ENCODE data around the gene CNTNAP2.

Gene CNTNAP2

GRCh38 chr7:147485660-147486210 is 1369.1 kb downstream of the CNTNAP2 start:
- DNase-seq (ENCODE audit: low spot score) = no peak

- DNase-seq (ENCODE audit: low spot score) = no peak
These were observed 1376.0 kb downstream of the CNTNAP2 start for GRCh38 chr7:147492606-147493005.

DNA sequence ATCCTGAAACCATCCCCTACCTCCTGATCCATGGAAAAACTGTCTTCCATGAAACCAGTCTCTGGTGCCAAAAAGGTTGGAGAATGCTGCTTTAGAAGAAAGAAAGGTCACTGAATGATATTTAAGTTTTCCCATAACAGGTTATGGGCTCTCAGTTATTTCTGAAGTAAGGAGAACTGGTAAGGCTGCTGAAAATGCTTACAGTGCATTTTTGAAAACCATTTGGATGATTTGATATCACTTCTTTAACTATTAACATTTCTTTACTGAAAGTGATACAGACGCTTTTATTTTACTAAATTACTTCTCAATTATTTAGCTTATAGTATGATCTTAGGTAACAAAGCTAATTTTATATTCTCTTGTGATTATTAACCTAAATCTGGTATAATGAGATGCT is 1379.6 kb downstream of the CNTNAP2 start:
- DNase-seq (ENCODE audit: low spot score) = no peak

- DNase-seq (ENCODE audit: low spot score) = no peak
These were observed 1380.6 kb downstream of the CNTNAP2 start for GRCh38 chr7:147497246-147497645.

GRCh38 chr7:147498081-147498480 is 1381.5 kb downstream of the CNTNAP2 start:
- DNase-seq (ENCODE audit: low spot score) = no peak

DNA sequence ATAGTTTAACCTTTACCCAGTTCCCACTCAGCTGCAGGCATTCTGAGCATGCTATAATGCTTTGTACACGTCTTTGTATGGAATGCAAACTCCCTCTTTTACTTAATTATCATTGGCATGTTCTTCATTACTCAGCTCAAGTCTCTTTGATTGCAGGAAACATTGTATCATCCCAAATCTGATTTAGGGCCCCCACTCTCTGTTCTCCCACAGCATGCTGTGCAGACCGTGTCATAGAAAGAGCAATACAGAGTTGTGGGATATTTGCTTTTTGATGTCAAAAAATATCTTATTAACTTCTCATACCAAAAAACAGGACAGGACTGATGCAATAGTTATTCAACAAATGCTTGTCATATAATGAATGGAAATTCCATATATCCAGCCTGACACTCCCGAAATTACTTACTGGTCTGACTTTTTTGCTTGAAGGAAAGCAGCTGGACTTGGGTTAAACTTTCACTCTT is 1392.5 kb downstream of the CNTNAP2 start:
- no peak for DNase-seq (ENCODE audit: low spot score)

DNA sequence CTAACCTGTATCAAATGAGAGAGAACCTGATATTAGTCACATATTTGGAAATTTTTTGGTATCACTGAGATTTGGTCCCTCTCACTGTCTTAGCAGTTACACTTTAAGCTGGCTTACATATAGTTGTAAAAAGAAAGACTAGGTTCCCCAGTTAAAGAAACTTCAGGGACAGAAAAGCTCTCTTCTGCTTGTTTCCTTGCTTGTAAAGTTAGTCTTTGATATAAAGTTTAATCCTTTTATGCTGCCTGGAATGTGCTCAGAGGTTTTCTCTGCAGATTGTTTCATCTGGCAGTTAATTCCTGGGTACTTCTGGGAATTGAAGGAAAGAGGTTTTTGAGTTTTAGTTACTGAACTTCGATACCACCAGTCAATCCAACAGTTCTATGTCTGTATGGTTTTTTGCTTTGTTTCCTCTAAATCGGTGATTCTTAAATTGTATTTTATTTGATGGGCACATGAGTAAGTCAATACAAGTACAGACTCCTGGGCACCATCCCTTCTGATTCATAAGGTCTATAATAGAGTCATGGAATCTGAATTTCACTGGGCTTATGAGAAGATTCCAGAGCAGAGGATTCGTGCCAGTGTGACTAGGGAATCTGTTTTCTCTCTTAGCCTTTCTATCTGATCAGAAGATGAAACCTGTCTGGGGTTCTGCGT is 1393.1 kb downstream of the CNTNAP2 start:
- no peak for DNase-seq (ENCODE audit: low spot score)

GRCh38 chr7:147510201-147510542 is 1393.6 kb downstream of the CNTNAP2 start:
- DNase-seq (ENCODE audit: low spot score) = no peak

DNA sequence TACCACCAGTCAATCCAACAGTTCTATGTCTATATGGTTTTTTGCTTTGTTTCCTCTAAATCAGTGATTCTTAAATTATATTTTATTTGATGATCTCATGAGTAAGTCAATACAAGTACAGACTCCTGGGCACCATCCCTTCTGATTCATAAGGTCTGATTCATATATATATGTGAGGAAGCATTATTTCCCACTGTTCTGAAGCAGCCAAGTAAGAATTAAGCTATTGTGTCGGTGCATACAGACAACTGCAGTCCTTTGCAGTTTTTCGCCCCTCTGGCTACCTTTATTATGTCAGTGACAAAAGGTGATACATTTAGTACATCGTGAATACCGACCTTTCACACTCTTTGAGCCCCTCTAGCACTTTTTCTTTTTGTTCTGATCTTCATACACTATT is 1394.3 kb downstream of the CNTNAP2 start:
- no peak for DNase-seq (ENCODE audit: low spot score)

GRCh38 chr7:147513451-147513850 is 1396.8 kb downstream of the CNTNAP2 start:
- DNase-seq (ENCODE audit: low spot score) = no peak

DNA sequence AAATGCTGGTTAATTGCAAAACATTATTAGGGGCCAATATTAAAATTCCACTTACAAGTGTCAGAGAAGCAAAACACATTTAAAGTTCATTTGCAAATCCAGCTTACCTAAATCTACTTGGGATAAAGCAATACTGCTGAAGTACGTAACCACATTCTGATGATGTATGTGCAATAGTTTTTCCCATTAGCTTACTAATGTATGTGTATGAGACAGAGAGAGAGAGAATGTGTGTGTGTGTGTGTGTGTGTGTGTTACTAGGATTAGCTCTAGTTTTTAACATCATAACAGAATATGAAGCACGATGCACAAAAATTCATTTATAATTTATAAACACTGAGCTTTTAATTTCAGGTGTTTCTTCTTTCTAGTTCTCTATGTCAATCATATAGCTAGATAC is 1399.8 kb downstream of the CNTNAP2 start:
- no peak for DNase-seq (ENCODE audit: low spot score)

DNA sequence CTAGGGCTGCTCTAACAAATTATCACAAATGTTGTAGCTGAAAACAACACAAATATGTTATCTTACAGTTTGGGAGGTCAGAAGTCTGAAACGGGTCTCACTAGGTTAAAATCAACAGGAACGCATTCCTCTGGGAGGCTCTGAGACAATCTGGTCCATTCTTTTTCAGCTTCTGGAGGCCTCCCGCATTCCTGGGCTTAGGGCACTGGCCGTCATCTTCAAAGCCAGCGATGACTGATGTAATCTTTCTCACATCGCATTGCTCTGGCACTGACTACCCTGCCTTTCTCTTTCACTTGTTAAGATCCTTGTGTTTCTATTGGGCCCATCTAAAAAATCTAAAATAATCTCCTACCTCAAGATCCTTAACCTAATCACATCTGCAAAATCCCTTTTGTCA is 1402.5 kb downstream of the CNTNAP2 start:
- DNase-seq (ENCODE audit: low spot score) = no peak

GRCh38 chr7:147523056-147523455 is 1406.5 kb downstream of the CNTNAP2 start:
- DNase-seq (ENCODE audit: low spot score) = no peak

GRCh38 chr7:147524726-147525250 is 1408.2 kb downstream of the CNTNAP2 start:
- no peak for DNase-seq (ENCODE audit: low spot score)

DNA sequence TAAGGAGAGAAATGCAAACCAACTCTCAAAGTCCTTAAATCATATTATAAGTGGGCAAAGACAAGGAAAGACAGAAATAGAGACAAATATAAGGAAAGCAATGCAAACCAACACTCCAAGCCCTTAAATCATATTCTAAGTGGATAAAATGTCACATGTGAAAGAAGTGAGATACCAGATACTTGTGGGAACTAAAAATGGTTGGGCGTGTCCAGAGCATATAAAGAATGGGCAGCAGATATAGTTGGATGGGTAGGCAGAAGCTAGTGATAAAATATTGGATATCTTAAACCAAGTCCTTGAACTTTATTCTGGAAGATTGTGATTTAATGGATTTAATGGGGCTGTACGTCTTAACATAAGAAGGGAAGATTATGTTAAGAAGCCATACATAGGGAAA is 1408.7 kb downstream of the CNTNAP2 start:
- DNase-seq (ENCODE audit: low spot score) = no peak

GRCh38 chr7:147535701-147536111 is 1419.1 kb downstream of the CNTNAP2 start:
- DNase-seq (ENCODE audit: low spot score) = no peak

GRCh38 chr7:147539685-147540084 is 1423.1 kb downstream of the CNTNAP2 start:
- DNase-seq (ENCODE audit: low spot score) = no peak

GRCh38 chr7:147540743-147541142 is 1424.1 kb downstream of the CNTNAP2 start:
- DNase-seq (ENCODE audit: low spot score) = no peak

DNA sequence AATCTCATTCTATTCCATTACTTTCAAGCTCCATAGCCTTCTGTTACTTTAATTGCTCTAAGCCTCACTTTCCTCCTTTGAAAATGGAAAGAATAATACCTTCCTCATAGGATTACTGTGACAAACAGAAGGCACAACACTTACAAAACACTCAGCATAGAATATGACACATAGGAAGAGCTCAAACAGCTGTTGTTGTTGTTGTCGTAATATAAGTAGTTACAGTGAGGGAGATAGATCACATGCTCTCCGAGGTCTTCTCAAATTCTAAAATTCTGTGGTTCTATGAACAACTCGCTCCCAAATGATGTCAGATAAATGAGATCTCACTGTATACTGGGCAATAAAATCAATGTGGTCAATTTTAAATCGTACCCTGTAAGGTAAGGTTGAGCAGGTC is 1424.7 kb downstream of the CNTNAP2 start:
- no peak for DNase-seq (ENCODE audit: low spot score)

DNA sequence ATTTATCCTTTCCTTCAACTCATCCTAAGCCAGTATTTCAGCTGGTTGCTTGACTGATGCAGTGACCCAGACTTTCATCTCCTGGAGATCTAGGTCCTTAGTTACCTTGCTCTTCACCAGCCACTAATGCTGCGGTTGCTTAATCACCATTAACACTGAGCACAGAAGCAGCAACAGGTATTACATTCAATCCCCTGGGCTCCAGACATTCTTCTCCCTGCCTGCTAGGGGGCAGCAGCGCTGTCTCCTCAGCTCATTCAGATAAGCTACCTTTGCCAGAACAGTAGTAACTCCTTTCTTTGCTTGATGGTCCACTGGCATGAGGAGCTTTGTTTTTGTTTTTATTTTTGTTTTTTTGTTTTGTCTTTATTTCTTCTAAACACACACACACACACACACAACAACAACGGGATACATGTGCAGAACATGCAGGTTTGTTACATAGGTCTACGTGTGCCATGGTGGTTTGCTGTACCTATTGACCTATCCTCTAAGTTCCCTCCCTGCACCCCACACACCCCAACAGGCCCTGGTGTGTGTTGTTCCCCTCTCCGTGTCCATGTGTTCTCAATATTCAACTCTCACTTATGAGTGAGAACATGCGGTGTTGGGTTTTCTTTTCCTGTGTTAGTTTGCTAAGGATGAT is 1430.8 kb downstream of the CNTNAP2 start:
- no peak for DNase-seq (ENCODE audit: low spot score)

- DNase-seq (ENCODE audit: low spot score) = no peak
These were observed 1439.7 kb downstream of the CNTNAP2 start for GRCh38 chr7:147556317-147556716.

DNA sequence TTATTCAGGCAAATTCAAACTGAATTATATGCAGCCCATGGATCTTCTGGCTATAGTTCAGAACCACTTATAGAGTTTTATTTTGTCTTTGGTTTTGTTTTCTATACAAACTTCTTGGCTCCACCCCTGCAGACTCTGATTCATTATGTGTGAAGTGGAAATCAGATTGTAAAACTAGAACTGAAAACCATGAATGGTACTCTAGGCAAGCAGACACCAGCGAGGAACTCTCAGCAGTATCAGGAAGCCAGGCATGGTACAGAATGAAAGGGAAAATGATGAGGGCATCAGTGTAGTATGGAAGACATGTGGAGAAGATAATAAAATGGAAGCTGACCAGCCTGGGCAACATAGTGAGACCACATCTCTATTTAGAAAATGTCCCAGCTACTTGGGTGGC is 1447.1 kb downstream of the CNTNAP2 start:
- DNase-seq (ENCODE audit: low spot score) = no peak

DNA sequence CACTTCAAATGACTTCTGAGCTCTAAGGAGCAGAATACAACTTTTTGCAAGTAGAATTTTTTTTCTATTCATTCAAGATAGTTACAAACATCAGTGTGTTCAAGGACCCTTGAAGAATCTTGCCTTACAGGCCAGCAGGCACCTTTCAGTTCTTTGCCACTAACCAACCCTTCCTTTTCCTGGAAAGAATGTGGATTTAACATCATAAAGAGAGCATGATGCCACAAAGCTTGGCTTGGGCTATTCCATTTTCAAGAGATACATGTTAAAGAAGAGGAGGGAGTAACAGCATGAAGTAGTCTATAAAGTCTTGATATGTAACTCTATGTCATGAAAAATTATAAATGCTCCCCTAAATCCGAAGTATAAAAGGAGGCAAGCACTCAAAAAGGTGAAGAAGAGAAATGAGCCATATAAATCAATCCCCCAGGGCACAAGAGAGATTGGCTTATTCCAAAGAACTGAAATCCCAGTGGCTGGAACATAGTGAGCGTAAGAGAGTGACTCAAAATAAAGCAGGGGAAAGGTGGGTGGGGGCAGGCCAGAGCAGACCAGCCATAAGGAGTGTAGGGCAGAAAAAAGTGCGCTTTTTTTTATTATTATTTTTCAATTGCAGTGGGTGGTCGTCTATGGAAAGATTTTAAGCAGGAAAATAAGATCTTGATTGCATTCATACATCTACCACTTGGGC is 1448.3 kb downstream of the CNTNAP2 start:
- DNase-seq (ENCODE audit: low spot score) = no peak
